Sciatic nerve (tissue), 2 donors: ENCODE measurements around the gene LRRC4C. TPM values are rescaled to one million over a fixed set of nuclear protein-coding genes. Genes with fewer than 3 reads are reported as not detected.

ENCODE experiments used
- ATAC-seq: fragments of 200-7000 bp; cut with Tn5 transposase; one replicate; pipeline ENCODE4 v1.9.1; 2020; ENCODE audit warnings: mild to moderate bottlenecking, moderate library complexity
- DNase-seq: peaks from one replicate; pipeline ENCODE4 v3.0.0-alpha.2; 2020; ENCODE audit warnings: low spot score
- intact Hi-C: fragments of 100-400 bp; cut with DNase I; formaldehyde crosslinking; loops from one replicate; pipeline ENCODE4 v1.14.2; 2022
- total RNA-seq: library from RNA; stranded (reverse); fragmentation: NEBNext Ultra II Directional; extraction: Animal tissue kit (Norgen Biotek cat#: 25700); gene quantifications from one replicate; pipeline ENCODE4 v1.2.1, GENCODE V29; 2021
- donor health status: DM: no; HTN: no; CAD: no.
- donor health status: DM: no; HTN: no; CAD: no.

Gene LRRC4C
- total RNA-seq, 1 donor from 2014 or later, result 16.6 TPM

GRCh38 chr11:40273192-40273732, 1186.2 kb downstream of the LRRC4C start:
- no peak for ATAC-seq
- no peak for DNase-seq
- intact Hi-C loops, result no loop called here

- ATAC-seq (no peak), DNase-seq (no peak)
- intact Hi-C loops, result no loop called here
These were observed 1188.1 kb downstream of the LRRC4C start for GRCh38 chr11:40271361-40271760.

- intact Hi-C loops, result no loop called here
- no peak for ATAC-seq
- no peak for DNase-seq
These were observed 1189.6 kb downstream of the LRRC4C start for GRCh38 chr11:40269865-40270264.

GRCh38 chr11:40268551-40268950, 1190.9 kb downstream of the LRRC4C start:
- intact Hi-C loops, result no loop called here
- ATAC-seq (no peak), DNase-seq (no peak)

- intact Hi-C loops, result no loop called here
- ATAC-seq (no peak), DNase-seq (no peak)
These were observed 1204.0 kb downstream of the LRRC4C start for GRCh38 chr11:40255457-40255856.

GRCh38 chr11:40253166-40253565, 1206.3 kb downstream of the LRRC4C start:
- DNase-seq (no peak), ATAC-seq (no peak)
- intact Hi-C loops, result no loop called here

- intact Hi-C loops, result no loop called here
- ATAC-seq (no peak), DNase-seq (no peak)
These were observed 1207.2 kb downstream of the LRRC4C start for GRCh38 chr11:40252236-40252635.

- DNase-seq (no peak), ATAC-seq (no peak)
- intact Hi-C loops, result no loop called here
These were observed 1212.5 kb downstream of the LRRC4C start for GRCh38 chr11:40246983-40247382.

- ATAC-seq (peak; percentile 86), DNase-seq (no peak)
- intact Hi-C loops, result no loop called here
These were observed 1217.9 kb downstream of the LRRC4C start for GRCh38 chr11:40241524-40242051.

- intact Hi-C loops, result no loop called here
- DNase-seq, result no peak
- ATAC-seq, result no peak
These were observed 1219.2 kb downstream of the LRRC4C start for GRCh38 chr11:40240284-40240683.

GRCh38 chr11:40236526-40236925, 1222.9 kb downstream of the LRRC4C start:
- DNase-seq (no peak), ATAC-seq (no peak)
- intact Hi-C loops, result no loop called here

GRCh38 chr11:40235841-40236240, 1223.6 kb downstream of the LRRC4C start:
- no peak for DNase-seq
- ATAC-seq, result no peak
- intact Hi-C loops, result no loop called here

GRCh38 chr11:40230821-40231220, 1228.6 kb downstream of the LRRC4C start:
- no peak for DNase-seq
- intact Hi-C loops, result no loop called here

GRCh38 chr11:40228662-40229061, 1230.8 kb downstream of the LRRC4C start:
- ATAC-seq (no peak), DNase-seq (no peak)
- intact Hi-C loops, result no loop called here

More at GRCh38 chr11:40230821-40231220, 1228.6 kb downstream of the LRRC4C start:
- no peak for ATAC-seq

GRCh38 chr11:40227730-40228129, 1231.7 kb downstream of the LRRC4C start:
- DNase-seq (no peak), ATAC-seq (no peak)
- intact Hi-C loops, result no loop called here

GRCh38 chr11:40226654-40227053, 1232.8 kb downstream of the LRRC4C start:
- no peak for DNase-seq
- no peak for ATAC-seq
- intact Hi-C loops, result no loop called here

- ATAC-seq (no peak), DNase-seq (no peak)
- intact Hi-C loops, result no loop called here
These were observed 1235.7 kb downstream of the LRRC4C start for GRCh38 chr11:40223596-40224330.

- intact Hi-C loops, result no loop called here
- no peak for DNase-seq
- peak; percentile 78 for ATAC-seq
These were observed 1240.1 kb downstream of the LRRC4C start for GRCh38 chr11:40219401-40219800.

- intact Hi-C loops, result no loop called here
- no peak for DNase-seq
- ATAC-seq, result no peak
These were observed 1243.9 kb downstream of the LRRC4C start for GRCh38 chr11:40215556-40215955.

- ATAC-seq, result no peak
- intact Hi-C loops, result no loop called here
- DNase-seq, result no peak
These were observed 1252.0 kb downstream of the LRRC4C start for GRCh38 chr11:40207416-40207815.

GRCh38 chr11:40204228-40204627, 1255.2 kb downstream of the LRRC4C start:
- intact Hi-C loops, result no loop called here
- DNase-seq, result no peak
- ATAC-seq, result no peak
